Peyer's patch (tissue), 4 donors: Measurements from ENCODE around the gene STK39. TPM values are rescaled to one million over a fixed set of nuclear protein-coding genes. Genes with fewer than 3 reads are reported as not detected.

ENCODE experiments used
- DNase-seq, 3 donors: peaks; one replicate each; pipeline ENCODE4 v3.0.0-alpha.2; 2017 to 2019
- H3K27ac ChIP-seq, 4 donors: fragments of 200-600 bp; sonication (generic); one replicate each; pipeline ENCODE4 v1.5.1; 2016 to 2019
- H3K27me3 ChIP-seq, 2 donors: fragments of 200-600 bp; sonication (generic); one replicate each; pipeline ENCODE4 v1.5.1; 2019
- H3K36me3 ChIP-seq, 3 donors: fragments of 200-600 bp; sonication (generic); one replicate each; pipeline ENCODE4 v1.5.1; 2016 to 2019
- H3K4me1 ChIP-seq, 4 donors: fragments of 200-600 bp; sonication (generic); one replicate each; pipeline ENCODE4 v1.5.1; 2016 to 2019
- H3K4me3 ChIP-seq, 4 donors: fragments of 200-600 bp; sonication (generic); 1 replicate in 3 of 4; 2 replicates in 1 of 4; pipeline ENCODE4 v1.5.1; 2016 to 2019; ENCODE audit warnings: mild to moderate bottlenecking in 1 of 4
- H3K9me3 ChIP-seq, 4 donors: fragments of 200-600 bp; sonication (generic); one replicate each; pipeline ENCODE4 v1.5.1; 2016 to 2019; ENCODE audit warnings: mild to moderate bottlenecking in 1 of 4
- CTCF ChIP-seq, 6 experiments: fragments of 450-650 bp in 4 of 6; fragments of 200-600 bp in 2 of 6; sonication (generic) in 1 of 6; IDR thresholded peaks; one replicate each; pipeline ENCODE4 v1.5.1; 2017 to 2019; ENCODE audit warnings: antibody characterized with exemption in 6 of 6, mild to moderate bottlenecking in 3 of 6, moderate library complexity in 1 of 6
- POLR2A ChIP-seq, 2 donors: fragments of 450-650 bp; IDR thresholded peaks; one replicate each; pipeline ENCODE4 v1.5.1; 2017; ENCODE audit warnings: antibody characterized with exemption in 2 of 2, mild to moderate bottlenecking in 2 of 2, moderate library complexity in 2 of 2
- total RNA-seq, 4 donors: library from RNA; depleted of rRNA; stranded (reverse); fragments of >200 nt; gene quantifications; one replicate each; pipeline ENCODE4 v1.1.0, GENCODE V29; 2016

STK39 gene
- total RNA-seq, 4 donors from 2014 or later = 39.6 to 55.9 (median 51.0) TPM

- H3K27me3 ChIP-seq = no peaks in the 10 kb centered on the region
- TF ChIP-seq POLR2A (IDR thresholded peaks at IDR 0.05) (no peak), CTCF (IDR thresholded peaks at IDR 0.05) (no peak)
- H3K9me3 ChIP-seq = no peaks in the 10 kb centered on the region
- H3K4me3 ChIP-seq = no peak overlapping the region
- no peak overlapping the region for H3K27ac ChIP-seq
- no peak for DNase-seq
- H3K36me3 ChIP-seq = peaks cover 0 to 8% (median 0%) of the 10 kb centered on the region in 3 donors
- no peaks in the 10 kb centered on the region for H3K4me1 ChIP-seq
Measured at GRCh38 chr2:168035458-168035857, 211.9 kb downstream of the STK39 start.

GRCh38 chr2:168034616-168035015, 212.8 kb downstream of the STK39 start:
- peaks cover 0 to 8% (median 0%) of the 10 kb centered on the region in 3 donors for H3K36me3 ChIP-seq
- no peak for TF ChIP-seq CTCF (IDR thresholded peaks at IDR 0.05)
- H3K27me3 ChIP-seq = no peaks in the 10 kb centered on the region
- no peak overlapping the region for H3K4me3 ChIP-seq
- H3K9me3 ChIP-seq = no peaks in the 10 kb centered on the region
- DNase-seq = no peak
- H3K27ac ChIP-seq = no peak overlapping the region
- H3K4me1 ChIP-seq = no peaks in the 10 kb centered on the region

DNA sequence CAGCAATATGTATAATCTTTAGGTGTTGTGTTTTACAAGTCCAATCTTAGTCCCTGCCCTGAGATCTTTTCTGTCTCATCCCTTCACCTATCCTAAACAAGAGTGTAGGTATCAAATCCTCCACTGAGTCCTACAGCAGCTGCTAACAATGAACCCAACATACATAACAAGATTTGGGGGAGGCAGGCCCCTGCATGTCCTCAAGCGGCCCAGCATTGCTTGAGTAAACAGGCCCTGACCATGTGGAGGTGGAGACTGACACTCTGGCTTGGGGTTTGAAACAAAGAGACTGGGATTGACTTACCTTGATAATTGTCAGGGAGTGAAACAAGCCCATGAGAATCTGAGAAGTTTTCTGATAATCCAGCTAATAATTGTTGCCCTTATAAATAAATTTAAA, 213.4 kb downstream of the STK39 start:
- Histone ChIP-seq H3K4me1 (no peaks in the 10 kb centered on the region), H3K4me3 (no peak overlapping the region), H3K36me3 (peaks cover 0 to 8% (median 0%) of the 10 kb centered on the region in 3 donors), H3K27me3 (no peaks in the 10 kb centered on the region), H3K9me3 (no peaks in the 10 kb centered on the region), H3K27ac (no peak overlapping the region)
- TF ChIP-seq CTCF (IDR thresholded peaks at IDR 0.05) (no peak), POLR2A (IDR thresholded peaks at IDR 0.05) (no peak)
- DNase-seq = no peak

- no peak for TF ChIP-seq POLR2A (IDR thresholded peaks at IDR 0.05)
- no peak for TF ChIP-seq CTCF (IDR thresholded peaks at IDR 0.05)
- peaks cover 0 to 8% (median 0%) of the 10 kb centered on the region in 3 donors for H3K36me3 ChIP-seq
- DNase-seq = no peak
- no peak overlapping the region for H3K4me3 ChIP-seq
- H3K27me3 ChIP-seq = no peaks in the 10 kb centered on the region
- no peaks in the 10 kb centered on the region for H3K4me1 ChIP-seq
- H3K9me3 ChIP-seq = no peaks in the 10 kb centered on the region
- H3K27ac ChIP-seq = no peak overlapping the region
Measured at GRCh38 chr2:168032091-168032490, 215.3 kb downstream of the STK39 start.

GRCh38 chr2:168030862-168031624, 216.4 kb downstream of the STK39 start:
- TF ChIP-seq CTCF (IDR thresholded peaks at IDR 0.05) = no peak
- TF ChIP-seq POLR2A (IDR thresholded peaks at IDR 0.05) = no peak
- H3K36me3 ChIP-seq = peaks cover 0 to 8% (median 0%) of the 10 kb centered on the region in 3 donors
- no peak overlapping the region for H3K27ac ChIP-seq

More at GRCh38 chr2:168030862-168031624, 216.4 kb downstream of the STK39 start:
- DNase-seq = no peak
- Histone ChIP-seq H3K27me3 (no peaks in the 10 kb centered on the region), H3K9me3 (no peaks in the 10 kb centered on the region), H3K4me1 (no peaks in the 10 kb centered on the region), H3K4me3 (no peak overlapping the region)
